NCI-H748 (cell line): Measurements from ENCODE around the gene TAF7.
"Not testable (repeated sequence)": the region's sequence is repeated elsewhere in the genome, so short reads cannot be mapped to it uniquely, and the experiment has no call there.

Experiments used
- DNase-seq: peaks from one replicate; lab custom pipeline; 2025; ENCODE audit not compliant: unreplicated experiment; lab: John Stamatoyannopoulos, UW

The TAF7 gene

GRCh38 chr5:141340781-141341354 lies 20.3 kb upstream of the TAF7 start:
- not testable (repeated sequence) for DNase-seq

GRCh38 chr5:141338538-141339306 lies 18.1 kb upstream of the TAF7 start, which contains the start of gene PCDHGA2:
PCDHGA2 (plus strand) TSS chr5:141338760.
- peak; percentile 30 for DNase-seq

- not testable (repeated sequence) for DNase-seq
Observed at GRCh38 chr5:141332571-141332970, 12.0 kb upstream of the TAF7 start.

- DNase-seq, result peak; percentile 36
Observed at GRCh38 chr5:141330299-141331080, 9.9 kb upstream of the TAF7 start, which contains the start of gene PCDHGA1. PCDHGA1 (plus strand) TSS chr5:141330514.

- no peak for DNase-seq
Observed at GRCh38 chr5:141328231-141328630, 7.6 kb upstream of the TAF7 start.

GRCh38 chr5:141326088-141326854 lies 5.7 kb upstream of the TAF7 start:
- DNase-seq, result peak; percentile 90

- no peak for DNase-seq
Observed at GRCh38 chr5:141322261-141322660, 1.7 kb upstream of the TAF7 start.

- DNase-seq, result no peak
Observed at GRCh38 chr5:141319699-141320098, 885 bp downstream of the TAF7 start.

- no peak for DNase-seq
Observed at GRCh38 chr5:141319202-141319601, 1.4 kb downstream of the TAF7 start.

GRCh38 chr5:141316963-141317362 lies 3.6 kb downstream of the TAF7 start:
- DNase-seq, result not testable (repeated sequence)

- no peak for DNase-seq
Observed at GRCh38 chr5:141313711-141314110, 6.9 kb downstream of the TAF7 start.

- no peak for DNase-seq
Observed at GRCh38 chr5:141306630-141307029, 14.0 kb downstream of the TAF7 start.

GRCh38 chr5:141303756-141304155 lies 16.8 kb downstream of the TAF7 start, which contains the start of gene SLC25A2:
SLC25A2 (minus strand) TSS chr5:141304049; CDS start chr5:141303865, 184 bp downstream.
- no peak for DNase-seq

- no peak for DNase-seq
Observed at GRCh38 chr5:141298376-141298775, 22.2 kb downstream of the TAF7 start.

- DNase-seq, result peak; percentile 9
Observed at GRCh38 chr5:141272906-141273305, 47.7 kb downstream of the TAF7 start.

- DNase-seq, result no peak
Observed at GRCh38 chr5:141269195-141269594, 51.4 kb downstream of the TAF7 start.
